ENCODE data around the gene IQGAP2. TPM values are rescaled to one million over a fixed set of nuclear protein-coding genes. Genes with fewer than 3 reads are reported as not detected.

Gene IQGAP2
- total RNA-seq, 1 experiment from 2014 or later, result not detected

DNA sequence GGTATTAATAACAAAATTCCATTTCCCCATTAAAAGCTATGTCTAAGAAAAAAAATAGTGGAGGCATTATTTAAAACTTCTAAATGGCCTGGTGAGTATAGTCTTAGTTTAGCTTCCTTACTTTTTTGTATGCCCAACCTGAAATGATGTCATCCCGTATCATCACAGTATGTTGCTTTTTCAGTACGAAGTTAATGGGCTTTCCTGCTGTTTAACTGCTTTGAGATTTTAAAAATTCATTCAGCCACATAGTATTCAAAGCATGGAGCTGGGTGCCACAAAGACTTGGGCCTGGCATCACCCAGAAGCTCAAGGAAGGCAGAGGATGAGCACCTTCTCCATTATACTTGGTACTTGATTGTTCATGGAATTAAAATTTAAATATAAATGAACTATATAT is 212.7 kb downstream of the IQGAP2 start:
- Histone ChIP-seq H3K36me3 (ENCODE audit: low read depth, low read length) (no peaks in the 10 kb centered on the region), H3K4me2 (ENCODE audit: low read length) (no peak overlapping the region), H3K9me2 (replicated peaks; ENCODE audit: low read length) (no peaks in the 10 kb centered on the region), H3K4me3 (ENCODE audit: low read length) (no peak overlapping the region), H3K9me3 (ENCODE audit: low read length) (no peaks in the 10 kb centered on the region), H4K20me1 (ENCODE audit: low read length) (no peaks in the 10 kb centered on the region), H3K27ac (ENCODE audit: low read length) (no peak overlapping the region), H2AFZ (ENCODE audit: low read length) (no peak overlapping the region), H3K27me3 (ENCODE audit: low read length) (no peaks in the 10 kb centered on the region), H3K79me2 (ENCODE audit: low read length) (no peaks in the 10 kb centered on the region), H3K9ac (ENCODE audit: low read length) (no peak overlapping the region), H3K4me1 (ENCODE audit: insufficient read depth, low read length) (no peaks in the 10 kb centered on the region), H3F3A (ENCODE audit: low read length, unreplicated experiment) (no peaks in the 10 kb centered on the region)
- DNase-seq (no peak), ATAC-seq (no peak)
- POLR2A ChIA-PET (ENCODE audit: unreplicated experiment), result no interaction called here
- no peak for TF ChIP-seq EZH2 (IDR thresholded peaks at IDR 0.05; ENCODE audit: low read length, unreplicated experiment)
- TF ChIP-seq EZH2phosphoT487 (IDR thresholded peaks at IDR 0.05; ENCODE audit: borderline replicate concordance, low read length), result no peak
- TF ChIP-seq, protein P1, sequence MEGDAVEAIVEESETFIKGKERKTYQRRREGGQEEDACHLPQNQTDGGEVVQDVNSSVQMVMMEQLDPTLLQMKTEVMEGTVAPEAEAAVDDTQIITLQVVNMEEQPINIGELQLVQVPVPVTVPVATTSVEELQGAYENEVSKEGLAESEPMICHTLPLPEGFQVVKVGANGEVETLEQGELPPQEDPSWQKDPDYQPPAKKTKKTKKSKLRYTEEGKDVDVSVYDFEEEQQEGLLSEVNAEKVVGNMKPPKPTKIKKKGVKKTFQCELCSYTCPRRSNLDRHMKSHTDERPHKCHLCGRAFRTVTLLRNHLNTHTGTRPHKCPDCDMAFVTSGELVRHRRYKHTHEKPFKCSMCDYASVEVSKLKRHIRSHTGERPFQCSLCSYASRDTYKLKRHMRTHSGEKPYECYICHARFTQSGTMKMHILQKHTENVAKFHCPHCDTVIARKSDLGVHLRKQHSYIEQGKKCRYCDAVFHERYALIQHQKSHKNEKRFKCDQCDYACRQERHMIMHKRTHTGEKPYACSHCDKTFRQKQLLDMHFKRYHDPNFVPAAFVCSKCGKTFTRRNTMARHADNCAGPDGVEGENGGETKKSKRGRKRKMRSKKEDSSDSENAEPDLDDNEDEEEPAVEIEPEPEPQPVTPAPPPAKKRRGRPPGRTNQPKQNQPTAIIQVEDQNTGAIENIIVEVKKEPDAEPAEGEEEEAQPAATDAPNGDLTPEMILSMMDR (conservative IDR thresholded peaks at IDR 0.05; ENCODE audit: low read depth, low read length), result no peak
- BruUV-seq (replicated peaks), result no TSS peak
- intact Hi-C loops (cut with micrococcal nuclease), result no loop called here
- CTCF ChIA-PET, result no interaction called here

DNA sequence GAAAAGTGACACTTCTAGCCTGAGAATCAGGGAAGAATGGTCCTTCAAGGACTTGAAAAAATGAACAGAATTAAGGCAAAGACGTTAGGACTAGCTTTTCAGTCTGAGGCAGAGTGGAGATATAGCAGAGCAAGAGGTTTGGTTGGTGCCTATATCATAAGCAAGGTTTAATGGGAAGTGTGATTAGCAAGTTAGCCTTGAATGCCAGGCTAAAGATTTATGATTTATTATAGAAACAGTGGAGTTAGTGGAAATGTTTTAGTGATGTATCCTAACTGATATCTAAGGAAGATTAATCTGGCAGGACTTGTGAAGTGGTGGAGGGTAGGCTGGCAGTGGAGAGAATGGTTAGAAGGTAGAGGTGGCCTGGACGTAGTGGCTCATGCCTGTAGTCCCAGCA is 213.1 kb downstream of the IQGAP2 start:
- ChIA-PET CTCF (no interaction called here), POLR2A (ENCODE audit: unreplicated experiment) (no interaction called here)
- no peak overlapping the region for H3K4me2 ChIP-seq (ENCODE audit: low read length)
- ATAC-seq (no peak), DNase-seq (no peak)
- TF ChIP-seq EZH2phosphoT487 (IDR thresholded peaks at IDR 0.05; ENCODE audit: borderline replicate concordance, low read length) (no peak), EZH2 (IDR thresholded peaks at IDR 0.05; ENCODE audit: low read length, unreplicated experiment) (no peak)
- TF ChIP-seq, protein P1 (conservative IDR thresholded peaks at IDR 0.05; ENCODE audit: low read depth, low read length), result no peak
- no peaks in the 10 kb centered on the region for H3K36me3 ChIP-seq (ENCODE audit: low read depth, low read length)
- H3K9ac ChIP-seq (ENCODE audit: low read length), result no peak overlapping the region
- no peak overlapping the region for H3K27ac ChIP-seq (ENCODE audit: low read length)
- H3K27me3 ChIP-seq (ENCODE audit: low read length), result no peaks in the 10 kb centered on the region
- no peaks in the 10 kb centered on the region for H3K79me2 ChIP-seq (ENCODE audit: low read length)
- no peaks in the 10 kb centered on the region for H3K9me3 ChIP-seq (ENCODE audit: low read length)
- H2AFZ ChIP-seq (ENCODE audit: low read length), result no peak overlapping the region
- H3F3A ChIP-seq (ENCODE audit: low read length, unreplicated experiment), result no peaks in the 10 kb centered on the region
- no peak overlapping the region for H3K4me3 ChIP-seq (ENCODE audit: low read length)
- H3K9me2 ChIP-seq (replicated peaks; ENCODE audit: low read length), result no peaks in the 10 kb centered on the region
- intact Hi-C loops (cut with micrococcal nuclease), result no loop called here
- no peaks in the 10 kb centered on the region for H4K20me1 ChIP-seq (ENCODE audit: low read length)
- no TSS peak for BruUV-seq (replicated peaks)
- no peaks in the 10 kb centered on the region for H3K4me1 ChIP-seq (ENCODE audit: insufficient read depth, low read length)

DNA sequence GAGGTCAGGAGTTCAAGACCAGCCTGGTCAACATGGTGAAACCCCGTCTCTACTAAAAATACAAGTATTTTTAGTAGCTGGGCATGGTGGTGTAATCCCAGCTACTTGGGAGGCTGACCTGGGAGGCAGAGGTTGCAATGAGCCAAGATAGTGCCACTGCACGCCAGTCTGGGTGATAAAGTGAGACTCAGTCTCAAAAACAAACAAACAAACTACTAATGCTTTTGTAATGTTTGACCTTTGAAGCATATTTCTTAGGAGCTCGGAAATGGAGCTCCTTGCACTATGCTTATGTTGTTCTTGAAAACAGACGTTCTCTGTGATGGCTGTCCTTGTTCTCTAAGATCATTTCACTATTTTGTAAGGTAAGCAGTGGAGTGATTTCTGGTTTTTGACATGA is 214.1 kb downstream of the IQGAP2 start:
- H3K27ac ChIP-seq (ENCODE audit: low read length), result no peak overlapping the region
- no peaks in the 10 kb centered on the region for H3K9me3 ChIP-seq (ENCODE audit: low read length)
- ATAC-seq (no peak), DNase-seq (no peak)
- no TSS peak for BruUV-seq (replicated peaks)
- no peak overlapping the region for H3K4me2 ChIP-seq (ENCODE audit: low read length)
- no peaks in the 10 kb centered on the region for H3K27me3 ChIP-seq (ENCODE audit: low read length)
- intact Hi-C loops (cut with micrococcal nuclease), result no loop called here
- no peaks in the 10 kb centered on the region for H4K20me1 ChIP-seq (ENCODE audit: low read length)
- CTCF ChIA-PET, result interaction anchor here (0.6 kb wide), 1 partner anchor 890 kb away, joined by 6 read pairs; no protein-coding TSS in a partner anchor
- H3K36me3 ChIP-seq (ENCODE audit: low read depth, low read length), result no peaks in the 10 kb centered on the region
- H3K4me3 ChIP-seq (ENCODE audit: low read length), result no peak overlapping the region
- H2AFZ ChIP-seq (ENCODE audit: low read length), result no peak overlapping the region
- no peaks in the 10 kb centered on the region for H3F3A ChIP-seq (ENCODE audit: low read length, unreplicated experiment)
- POLR2A ChIA-PET (ENCODE audit: unreplicated experiment), result no interaction called here
- H3K9me2 ChIP-seq (replicated peaks; ENCODE audit: low read length), result no peaks in the 10 kb centered on the region
- no peak for TF ChIP-seq EZH2 (IDR thresholded peaks at IDR 0.05; ENCODE audit: low read length, unreplicated experiment)
- no peak for TF ChIP-seq EZH2phosphoT487 (IDR thresholded peaks at IDR 0.05; ENCODE audit: borderline replicate concordance, low read length)
- TF ChIP-seq, protein P1 (conservative IDR thresholded peaks at IDR 0.05; ENCODE audit: low read depth, low read length), result no peak
- H3K4me1 ChIP-seq (ENCODE audit: insufficient read depth, low read length), result no peaks in the 10 kb centered on the region
- H3K9ac ChIP-seq (ENCODE audit: low read length), result no peak overlapping the region
- no peaks in the 10 kb centered on the region for H3K79me2 ChIP-seq (ENCODE audit: low read length)

Data from PC-3 (cell line).